AG08395 (cell line): ENCODE measurements around the gene SLC66A1.

ENCODE experiments used
- DNase-seq: peaks from one replicate; pipeline ENCODE4 v3.0.0; 2012; ENCODE audit warnings: mixed read lengths, low spot score

SLC66A1 gene

GRCh38 chr1:19377812-19378718 is 65.9 kb downstream of the SLC66A1 start:
- no peak for DNase-seq
